ENCODE results near the gene MRPS25. TPM values are rescaled to one million over a fixed set of nuclear protein-coding genes. Genes with fewer than 3 reads are reported as not detected.

MRPS25 gene
- total RNA-seq, 1 experiment from 2014 or later, result 53.2 TPM

GRCh38 chr3:15056676-15057404 lies 8.3 kb downstream of the MRPS25 start:
- H2AK5ac ChIP-seq (ENCODE audit: insufficient read length, low read length), result no peak overlapping the region
- DNase-seq, result no peak
- peaks cover 36 to 84% (median 71%) of the 10 kb centered on the region in 3 experiments; a peak in 6 of 7 replicates for H3K36me3 Mint-ChIP-seq (ENCODE audit: insufficient read depth in 1 of 3, low read depth in 3 of 3)

More at GRCh38 chr3:15056676-15057404, 8.3 kb downstream of the MRPS25 start:
- H2BK120ac ChIP-seq (ENCODE audit: low read depth, low read length, poor library complexity, severe bottlenecking), result no peak overlapping the region
- no peak overlapping the region for H2BK15ac ChIP-seq (ENCODE audit: low read depth, low read length)
- TF ChIP-seq CTCF (conservative IDR thresholded peaks at IDR 0.05), result no peak
- H3K14ac ChIP-seq (ENCODE audit: insufficient read depth, low read length), result no peak overlapping the region
- H2BK5ac ChIP-seq (ENCODE audit: insufficient read length, low read length), result no peak overlapping the region
- no CpG with 5 or more reads among the region's 19 CpGs for WGBS (ENCODE audit: extremely low coverage, insufficient read length, low lambda C conversion rate)
- Mint-ChIP-seq H3K4me1 (peaks cover 7 to 8% of the 10 kb centered on the region in 2 experiments; a peak in 3 of 4 replicates), H3K27me3 (ENCODE audit: low read depth) (no peaks in the 10 kb centered on the region), H3K27ac (no peak overlapping the region; a peak in 1 of 7 replicates), H3K4me3 (no peak overlapping the region), H3K9me3 (peaks cover 0 to 3% of the 10 kb centered on the region in 2 experiments; a peak in 1 of 5 replicates)
- no peaks in the 10 kb centered on the region for H4K20me1 ChIP-seq (ENCODE audit: control insufficient read depth, insufficient read depth, insufficient read length)
- H3K9ac ChIP-seq (ENCODE audit: extremely low read depth, insufficient read length, low read length), result no peak overlapping the region
- H3K79me1 ChIP-seq (ENCODE audit: insufficient read depth, low read depth, low read length, poor library complexity, severe bottlenecking), result no peaks in the 10 kb centered on the region
- H3K18ac ChIP-seq (ENCODE audit: insufficient read length, low read depth, low read length), result no peak overlapping the region
- no peak overlapping the region for H3T11ph ChIP-seq (ENCODE audit: low read length)
- H2BK12ac ChIP-seq (ENCODE audit: insufficient read length, low read depth, low read length), result no peak overlapping the region
- H3K4me1 ChIP-seq (ENCODE audit: insufficient read depth, low read length), result no peaks in the 10 kb centered on the region
- H3K23me2 ChIP-seq (ENCODE audit: insufficient read length, low read depth, low read length, poor library complexity, severe bottlenecking), result no peaks in the 10 kb centered on the region
- H3K9me3 ChIP-seq (ENCODE audit: control insufficient read depth, low read depth, low read length), result no peaks in the 10 kb centered on the region
- H3K23ac ChIP-seq (ENCODE audit: insufficient read length, low read depth, low read length), result no peak overlapping the region
- H3K27me3 ChIP-seq (ENCODE audit: insufficient read depth, low read length), result no peaks in the 10 kb centered on the region
- H2BK20ac ChIP-seq (ENCODE audit: low read depth, low read length, poor library complexity, severe bottlenecking), result no peak overlapping the region
- H4K5ac ChIP-seq (ENCODE audit: insufficient read length, low read depth, low read length), result no peak overlapping the region
- H3K4ac ChIP-seq (ENCODE audit: low read depth, low read length), result no peak overlapping the region
- H3K56ac ChIP-seq (ENCODE audit: insufficient read length, low read depth, low read length), result no peak overlapping the region
- H3K4me2 ChIP-seq (ENCODE audit: insufficient read depth, insufficient read length, low read length), result no peak overlapping the region
- no peak overlapping the region for H3K27ac ChIP-seq (ENCODE audit: insufficient read length, low read depth, low read length)
- no peak overlapping the region for H4K91ac ChIP-seq (ENCODE audit: insufficient read length, low read depth, low read length)
- no peak overlapping the region for H4K8ac ChIP-seq (replicated peaks; ENCODE audit: insufficient read length, low read depth, low read length)
- H3K79me2 ChIP-seq (ENCODE audit: insufficient read depth, low read length), result peaks cover 6% of the 10 kb centered on the region; the same call in 1 of the 2 replicates
- H2AFZ ChIP-seq (ENCODE audit: low read length), result no peak overlapping the region

All from H9 (cell line).